ENCODE measurements around the gene NDUFS2. TPM values are rescaled to one million over a fixed set of nuclear protein-coding genes. Genes with fewer than 3 reads are reported as not detected.
"Not testable (repeated sequence)": the region's sequence is repeated elsewhere in the genome, so short reads cannot be mapped to it uniquely, and the experiment has no call there.

The NDUFS2 gene
- total RNA-seq, 1 donor = 65.4 TPM

DNA sequence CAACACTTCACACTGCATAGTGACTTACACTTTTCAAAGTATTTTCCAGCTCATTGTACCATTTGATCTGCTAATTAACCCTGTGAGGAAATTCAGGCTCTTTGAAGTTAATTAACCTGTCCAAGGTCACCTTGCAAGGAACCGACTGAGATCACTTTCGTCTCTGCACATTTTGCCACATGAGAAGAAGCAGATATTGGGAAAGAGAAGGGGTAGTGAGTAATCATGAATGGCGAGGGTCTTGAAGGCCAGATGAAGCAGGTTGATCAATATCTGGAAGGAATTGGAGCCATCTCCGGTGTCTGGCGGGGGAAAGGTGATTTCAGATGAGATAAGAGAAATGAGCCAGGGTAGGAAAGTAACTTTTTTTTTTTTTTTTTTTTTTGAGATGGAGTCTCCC, 17.8 kb downstream of the NDUFS2 start:
- TF ChIP-seq, protein P1, sequence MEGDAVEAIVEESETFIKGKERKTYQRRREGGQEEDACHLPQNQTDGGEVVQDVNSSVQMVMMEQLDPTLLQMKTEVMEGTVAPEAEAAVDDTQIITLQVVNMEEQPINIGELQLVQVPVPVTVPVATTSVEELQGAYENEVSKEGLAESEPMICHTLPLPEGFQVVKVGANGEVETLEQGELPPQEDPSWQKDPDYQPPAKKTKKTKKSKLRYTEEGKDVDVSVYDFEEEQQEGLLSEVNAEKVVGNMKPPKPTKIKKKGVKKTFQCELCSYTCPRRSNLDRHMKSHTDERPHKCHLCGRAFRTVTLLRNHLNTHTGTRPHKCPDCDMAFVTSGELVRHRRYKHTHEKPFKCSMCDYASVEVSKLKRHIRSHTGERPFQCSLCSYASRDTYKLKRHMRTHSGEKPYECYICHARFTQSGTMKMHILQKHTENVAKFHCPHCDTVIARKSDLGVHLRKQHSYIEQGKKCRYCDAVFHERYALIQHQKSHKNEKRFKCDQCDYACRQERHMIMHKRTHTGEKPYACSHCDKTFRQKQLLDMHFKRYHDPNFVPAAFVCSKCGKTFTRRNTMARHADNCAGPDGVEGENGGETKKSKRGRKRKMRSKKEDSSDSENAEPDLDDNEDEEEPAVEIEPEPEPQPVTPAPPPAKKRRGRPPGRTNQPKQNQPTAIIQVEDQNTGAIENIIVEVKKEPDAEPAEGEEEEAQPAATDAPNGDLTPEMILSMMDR (IDR thresholded peaks at IDR 0.05; ENCODE audit: insufficient read depth, low read length) = no peak
- DNase-seq (ENCODE audit: low read depth) = no peak
- H3K4me3 ChIP-seq (ENCODE audit: low read depth, low read length) = no peak overlapping the region

DNA sequence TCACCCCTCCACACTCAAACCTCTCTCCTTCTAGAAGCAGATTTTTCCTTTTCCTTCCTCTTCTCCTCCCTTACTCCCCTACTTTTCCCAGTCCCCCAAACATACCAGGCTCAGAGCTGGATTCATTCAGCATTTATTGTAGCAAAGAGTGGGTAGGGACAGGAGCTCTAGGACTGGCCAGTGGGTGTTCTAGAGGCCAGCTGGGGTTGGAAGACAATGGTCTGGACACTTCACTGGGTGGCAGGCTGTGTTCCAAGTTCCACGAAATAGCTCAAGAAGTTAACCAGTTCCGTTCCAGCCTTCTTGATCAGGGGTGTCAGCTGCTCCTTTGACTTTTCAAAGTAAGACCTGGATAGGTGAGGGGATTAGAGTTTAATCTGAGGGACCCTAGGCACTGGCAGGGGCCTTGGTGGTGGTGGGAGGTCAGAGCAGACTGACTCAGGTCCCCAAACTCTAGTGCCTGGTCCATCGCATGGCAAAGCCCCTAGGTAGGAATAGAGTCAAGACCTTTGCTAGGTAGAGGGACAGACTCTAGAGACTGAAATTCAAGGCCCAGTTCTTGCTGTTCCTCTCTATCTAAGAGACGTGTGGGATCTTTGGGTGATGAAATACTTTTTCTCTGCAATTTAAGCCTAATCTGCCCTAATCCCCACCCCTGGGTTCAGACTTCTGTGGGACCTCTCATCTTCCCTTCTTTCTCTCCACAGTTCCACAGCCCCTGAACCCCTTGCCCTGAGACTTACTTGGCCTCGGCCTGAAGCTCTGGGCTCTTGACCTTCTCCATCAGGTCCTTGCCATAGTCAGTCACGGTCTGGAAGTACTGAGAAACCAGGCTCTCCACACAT, 20.2 kb downstream of the NDUFS2 start:
- H3K4me3 ChIP-seq (ENCODE audit: low read depth, low read length) = no peak overlapping the region
- DNase-seq (ENCODE audit: low read depth) = no peak
- TF ChIP-seq, protein P1 (IDR thresholded peaks at IDR 0.05; ENCODE audit: insufficient read depth, low read length) = no peak

DNA sequence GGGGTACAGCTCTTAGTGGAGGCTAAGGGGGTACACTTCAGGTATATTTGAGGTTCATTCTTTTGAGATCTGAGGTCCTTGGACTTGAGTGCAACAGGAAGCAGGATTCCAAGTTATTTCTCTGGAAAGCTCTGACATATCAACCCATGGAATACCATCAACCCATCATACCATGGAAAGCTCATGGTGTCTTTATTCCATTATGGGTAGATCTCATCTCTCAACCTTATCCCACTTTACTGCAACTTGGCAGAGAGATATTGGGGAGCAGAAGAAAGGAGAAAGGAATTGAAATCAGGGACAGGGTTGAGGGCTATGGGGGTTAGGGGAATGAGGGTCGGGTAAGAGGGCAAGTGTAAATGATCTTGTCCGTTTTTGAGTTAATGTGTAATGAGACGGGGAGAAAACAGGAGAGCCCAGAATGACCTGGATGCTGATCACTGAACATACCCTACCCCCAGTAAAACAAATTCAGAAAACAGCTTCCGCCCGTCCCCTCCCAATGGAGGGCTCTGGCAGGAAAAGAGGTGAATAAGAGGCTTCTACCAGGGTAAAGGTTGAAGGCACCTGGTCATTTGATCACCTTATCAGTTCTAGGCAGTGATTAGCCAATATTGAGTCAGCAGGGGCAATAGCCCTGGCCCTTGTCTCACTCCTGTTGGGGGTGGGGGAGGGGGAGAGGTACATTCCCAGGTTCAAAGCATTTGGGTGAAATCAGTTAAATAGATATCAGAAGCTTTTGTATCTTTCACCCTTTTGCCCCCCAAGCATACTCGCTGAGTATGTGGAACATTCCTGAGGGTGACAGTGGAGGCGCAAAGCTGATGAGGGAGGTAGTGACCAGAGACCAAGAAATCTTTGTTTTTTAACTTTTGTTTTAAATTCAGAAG, 21.9 kb downstream of the NDUFS2 start:
- no peak for DNase-seq (ENCODE audit: low read depth)
- TF ChIP-seq, protein P1 (IDR thresholded peaks at IDR 0.05; ENCODE audit: insufficient read depth, low read length) = no peak
- no peak overlapping the region for H3K4me3 ChIP-seq (ENCODE audit: low read depth, low read length)

DNA sequence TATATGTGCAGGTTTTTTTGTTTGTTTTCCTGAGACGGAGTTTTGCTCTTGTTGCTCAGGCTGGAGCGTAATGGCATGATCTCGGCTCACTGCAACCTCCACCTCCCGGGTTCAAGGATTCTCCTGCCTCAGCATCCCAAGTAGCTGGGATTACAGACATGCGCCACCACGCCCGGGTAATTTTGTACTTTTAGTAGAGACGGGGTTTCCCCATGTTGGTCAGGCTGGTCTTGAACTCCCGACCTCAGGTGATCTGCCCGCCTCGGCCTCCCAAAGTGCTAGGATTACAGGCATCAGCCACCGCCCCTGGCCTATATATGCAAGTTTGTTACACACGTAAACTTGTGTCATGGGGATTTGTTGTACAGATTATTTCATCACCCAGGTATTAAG, 22.5 kb downstream of the NDUFS2 start:
- DNase-seq (ENCODE audit: low read depth) = not testable (repeated sequence)

DNA sequence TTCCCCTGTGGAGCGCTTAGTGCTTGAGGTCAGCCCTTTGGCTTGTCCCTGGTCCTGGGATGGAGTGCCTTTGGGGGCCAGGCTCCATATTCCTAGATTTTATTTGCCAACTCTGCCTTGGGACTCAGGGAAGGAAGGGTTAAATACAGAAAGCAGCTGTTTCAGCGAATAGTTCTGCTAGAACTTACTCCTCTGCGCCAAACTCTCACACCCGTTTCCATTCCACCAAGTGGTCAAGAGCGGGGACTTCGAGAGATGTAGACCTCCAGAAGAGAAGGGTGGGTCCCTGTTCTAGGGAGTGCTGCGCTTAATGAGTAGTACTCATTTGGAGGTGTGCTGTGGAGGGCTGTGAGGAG, 23.0 kb downstream of the NDUFS2 start:
- TF ChIP-seq, protein P1 (IDR thresholded peaks at IDR 0.05; ENCODE audit: insufficient read depth, low read length) = no peak
- no peak for DNase-seq (ENCODE audit: low read depth)
- no peak overlapping the region for H3K4me3 ChIP-seq (ENCODE audit: low read depth, low read length)

More for the DNA sequence above, 22.5 kb downstream of the NDUFS2 start:
- not testable (repeated sequence) for H3K4me3 ChIP-seq (ENCODE audit: low read depth, low read length)

DNA sequence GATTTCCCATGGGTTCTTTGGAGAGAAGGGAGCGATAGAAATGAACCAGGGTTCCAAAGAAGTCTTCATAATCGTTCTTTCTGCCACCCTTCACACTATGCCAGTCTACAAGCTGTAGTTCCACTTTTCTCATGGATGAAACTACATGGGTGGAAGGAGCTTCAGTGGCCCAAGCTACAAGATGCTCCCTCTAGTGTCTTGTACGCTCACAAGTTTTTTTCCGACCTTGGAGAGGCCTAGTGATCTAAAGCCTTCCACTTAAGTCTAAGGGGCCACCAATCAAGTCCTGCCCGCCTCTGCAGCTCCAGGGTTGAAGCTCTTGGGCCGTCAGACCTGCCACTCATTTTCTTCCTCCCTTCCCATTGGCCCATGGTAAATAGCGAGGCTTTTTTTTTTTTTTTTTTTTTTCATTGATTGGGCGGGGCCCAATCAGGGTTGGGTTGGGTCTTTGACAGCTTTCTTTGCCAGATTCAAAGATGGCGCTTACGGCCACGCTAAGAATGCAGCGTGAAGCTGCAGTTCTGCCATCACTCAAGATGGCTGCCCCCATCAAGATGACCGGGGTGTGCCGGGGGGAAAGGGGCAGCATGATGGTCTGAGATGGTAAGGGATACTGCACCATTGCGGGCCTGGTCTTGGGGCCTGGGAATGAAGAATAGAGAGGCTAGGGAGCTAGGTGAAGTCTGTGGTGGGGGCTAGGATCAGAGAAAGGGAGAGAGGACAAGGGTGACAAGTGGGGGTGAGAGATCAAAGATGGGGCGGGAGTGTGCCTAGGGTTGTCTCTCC, 23.6 kb downstream of the NDUFS2 start, which contains the start of gene TOMM40L:
TOMM40L (plus strand) TSS at position 527 of the 786 bp plus-strand sequence. CDS start 430 bp downstream, outside the sequence.
- DNase-seq (ENCODE audit: low read depth) = peak; percentile 100
- H3K4me3 ChIP-seq (ENCODE audit: low read depth, low read length) = peak within 1 kb of the TSS; percentile 98
- TF ChIP-seq, protein P1 (IDR thresholded peaks at IDR 0.05; ENCODE audit: insufficient read depth, low read length) = peak; percentile 78
